Measurements from ENCODE around the gene BTD. TPM values are rescaled to one million over a fixed set of nuclear protein-coding genes. Genes with fewer than 3 reads are reported as not detected.
A peak's percentile ranks its signal among the peaks of the same experiment; 100 is the strongest.

The BTD gene
- total and polyA plus RNA-seq, 10 of the 15 experiments (the other 5 are each of a cell fraction or from before 2014, with no cell fraction given) = 3.4 to 10.3 (median 5.0) TPM

DNA sequence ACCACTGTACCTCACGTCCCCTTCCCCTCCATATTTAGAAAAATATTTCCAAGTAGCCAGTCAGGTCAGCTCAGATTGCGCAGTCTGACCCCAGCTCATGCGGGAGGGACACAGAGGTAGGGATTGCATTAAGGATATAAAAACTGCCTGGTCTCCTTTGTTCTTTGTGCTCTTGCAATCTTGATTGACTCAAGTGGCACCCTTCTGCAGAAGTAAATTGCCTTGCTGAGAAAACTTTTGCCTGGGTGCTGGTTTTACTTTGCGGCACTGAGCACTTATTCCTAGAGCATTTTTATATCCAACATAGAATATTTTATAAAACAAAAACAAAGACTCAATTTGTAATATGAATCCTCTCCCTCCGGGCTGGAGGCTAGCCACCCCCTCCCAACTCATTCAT is 54.8 kb downstream of the BTD start:
- H2AFZ ChIP-seq (ENCODE audit: control insufficient read depth, low read depth, low read length) = no peak overlapping the region
- H3K4me3 ChIP-seq = no peak overlapping the region
- no peaks in the 10 kb centered on the region for H3K79me2 ChIP-seq (ENCODE audit: control insufficient read depth, insufficient read depth, low read length)
- in situ Hi-C loops (cut with MboI) (no loop called here), intact Hi-C loops (cut with micrococcal nuclease; ENCODE audit: unreplicated experiment) (no loop called here)
- CTCF ChIA-PET = interaction anchor here (0.7 kb wide), 1 partner anchor 13 kb away, joined by 3 read pairs; no protein-coding TSS in a partner anchor
- H3K9me3 ChIP-seq (replicated peaks; ENCODE audit: control insufficient read depth, insufficient read depth, low read length) = peaks cover 13% of the 10 kb centered on the region
- SMC1A ChIA-PET (ENCODE audit: uncharacterized antibody, unreplicated experiment) = interaction anchor here (2.0 kb wide), 1 partner anchor 11 kb away, joined by 8 read pairs; no protein-coding TSS in a partner anchor
- BruUV-seq (replicated peaks) = no TSS peak
- 89% methylated on average over 4 of the region's 5 CpGs for WGBS (ENCODE audit: insufficient coverage, insufficient replicate concordance, low lambda C conversion rate, missing lambda C conversion rate)
- no peak for ATAC-seq
- H3K4me2 ChIP-seq (ENCODE audit: control insufficient read depth, insufficient read depth) = no peak overlapping the region
- TF ChIP-seq, protein P1, sequence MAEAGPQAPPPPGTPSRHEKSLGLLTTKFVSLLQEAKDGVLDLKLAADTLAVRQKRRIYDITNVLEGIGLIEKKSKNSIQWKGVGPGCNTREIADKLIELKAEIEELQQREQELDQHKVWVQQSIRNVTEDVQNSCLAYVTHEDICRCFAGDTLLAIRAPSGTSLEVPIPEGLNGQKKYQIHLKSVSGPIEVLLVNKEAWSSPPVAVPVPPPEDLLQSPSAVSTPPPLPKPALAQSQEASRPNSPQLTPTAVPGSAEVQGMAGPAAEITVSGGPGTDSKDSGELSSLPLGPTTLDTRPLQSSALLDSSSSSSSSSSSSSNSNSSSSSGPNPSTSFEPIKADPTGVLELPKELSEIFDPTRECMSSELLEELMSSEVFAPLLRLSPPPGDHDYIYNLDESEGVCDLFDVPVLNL (IDR thresholded peaks at IDR 0.05; ENCODE audit: low read depth, low read length) = no peak
- TF ChIP-seq, protein P2, sequence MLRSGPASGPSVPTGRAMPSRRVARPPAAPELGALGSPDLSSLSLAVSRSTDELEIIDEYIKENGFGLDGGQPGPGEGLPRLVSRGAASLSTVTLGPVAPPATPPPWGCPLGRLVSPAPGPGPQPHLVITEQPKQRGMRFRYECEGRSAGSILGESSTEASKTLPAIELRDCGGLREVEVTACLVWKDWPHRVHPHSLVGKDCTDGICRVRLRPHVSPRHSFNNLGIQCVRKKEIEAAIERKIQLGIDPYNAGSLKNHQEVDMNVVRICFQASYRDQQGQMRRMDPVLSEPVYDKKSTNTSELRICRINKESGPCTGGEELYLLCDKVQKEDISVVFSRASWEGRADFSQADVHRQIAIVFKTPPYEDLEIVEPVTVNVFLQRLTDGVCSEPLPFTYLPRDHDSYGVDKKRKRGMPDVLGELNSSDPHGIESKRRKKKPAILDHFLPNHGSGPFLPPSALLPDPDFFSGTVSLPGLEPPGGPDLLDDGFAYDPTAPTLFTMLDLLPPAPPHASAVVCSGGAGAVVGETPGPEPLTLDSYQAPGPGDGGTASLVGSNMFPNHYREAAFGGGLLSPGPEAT (IDR thresholded peaks at IDR 0.05; ENCODE audit: low read depth) = peak; percentile 23; the same call in 1 of the 2 replicates
- no peak for TF ChIP-seq HDAC6 (IDR thresholded peaks at IDR 0.05; ENCODE audit: unreplicated experiment)
- TF ChIP-seq NFYB (IDR thresholded peaks at IDR 0.05; ENCODE audit: insufficient read depth, low read depth, low read length) = no peak
- peak; percentile 99 for TF ChIP-seq CBX5 (IDR thresholded peaks at IDR 0.05; ENCODE audit: low read depth)
- peak; percentile 88 for TF ChIP-seq KLF5 (IDR thresholded peaks at IDR 0.05; ENCODE audit: partially characterized antibody)
- TF ChIP-seq ZNF24 (IDR thresholded peaks at IDR 0.05) = no peak
- H3K27ac ChIP-seq (ENCODE audit: control insufficient read depth, insufficient read depth) = no peak overlapping the region
- no peak for FAIRE-seq
- RAD21 ChIA-PET (ENCODE audit: unreplicated experiment) = interaction anchor here (1.4 kb wide), 1 partner anchor 8 kb away, joined by 4 read pairs; no protein-coding TSS in a partner anchor
- H3K27me3 ChIP-seq (replicated peaks in 1 of 2; ENCODE audit: control insufficient read depth in 2 of 2, insufficient read depth in 2 of 2, low read length in 1 of 2) = no peaks in the 10 kb centered on the region
- H3K36me3 ChIP-seq (ENCODE audit: control insufficient read depth in 2 of 2, insufficient read depth in 2 of 2, low read length in 1 of 2) = no peaks in the 10 kb centered on the region
- H4K20me1 ChIP-seq (ENCODE audit: control insufficient read depth, insufficient read depth) = no peaks in the 10 kb centered on the region
- no peaks in the 10 kb centered on the region for H3K4me1 ChIP-seq (ENCODE audit: control insufficient read depth, insufficient read depth, low read length)
- POLR2A ChIA-PET = no interaction called here
- DNase-seq (ENCODE audit: low read depth, low spot score) = no peak
- no peak overlapping the region for H3K9ac ChIP-seq (ENCODE audit: control insufficient read depth, insufficient read depth, low read length)
